Cardiac fibroblast (primary cell): ENCODE measurements around the gene CNOT11.
"Not testable (repeated sequence)": the region's sequence is repeated elsewhere in the genome, so short reads cannot be mapped to it uniquely, and the experiment has no call there.

Experiments
- DNase-seq, 2 donors: peaks; one replicate each; pipeline versions ENCODE4 v3.0.0 to v3.0.0-alpha.2; 2010; ENCODE audit warnings: low read depth in 2 of 2
- H3K4me3 ChIP-seq, 2 donors: replicated peaks in 1 of 2; 1 replicate in 1 of 2; 2 replicates in 1 of 2; pipeline ENCODE4 v1.5.1; 2011; ENCODE audit warnings: low read depth in 2 of 2, low read length in 2 of 2, mild to moderate bottlenecking in 2 of 2, moderate library complexity in 1 of 2
- CTCF ChIP-seq: IDR thresholded peaks from one replicate; pipeline ENCODE4 v1.5.1; 2011; ENCODE audit warnings: low read depth, mild to moderate bottlenecking, low read length, inconsistent platforms

The CNOT11 gene

GRCh38 chr2:101238930-101239759, 13.5 kb upstream of the CNOT11 start:
- no peak overlapping the region for H3K4me3 ChIP-seq
- no peak for TF ChIP-seq CTCF
- no peak for DNase-seq

- H3K4me3 ChIP-seq, DNase-seq: not testable (repeated sequence)
These were observed 12.9 kb upstream of the CNOT11 start for GRCh38 chr2:101239760-101240118.

- not testable (repeated sequence) for H3K4me3 ChIP-seq
- peak; percentile 56 for TF ChIP-seq CTCF
- DNase-seq: peak; percentile 28 to 39
These were observed 12.0 kb upstream of the CNOT11 start for GRCh38 chr2:101240694-101241093.

- DNase-seq: no peak
- no peak overlapping the region for H3K4me3 ChIP-seq
- TF ChIP-seq CTCF: no peak
These were observed 11.5 kb upstream of the CNOT11 start for GRCh38 chr2:101241158-101241557.

- not testable (repeated sequence) for DNase-seq
These were observed 8.3 kb upstream of the CNOT11 start for GRCh38 chr2:101244373-101244772.

GRCh38 chr2:101244899-101245298, 7.8 kb upstream of the CNOT11 start:
- not testable (repeated sequence) for H3K4me3 ChIP-seq, DNase-seq

More at GRCh38 chr2:101244373-101244772, 8.3 kb upstream of the CNOT11 start:
- not testable (repeated sequence) for H3K4me3 ChIP-seq

- DNase-seq, H3K4me3 ChIP-seq: not testable (repeated sequence)
These were observed 7.2 kb upstream of the CNOT11 start for GRCh38 chr2:101245468-101245867.

GRCh38 chr2:101248756-101249155, 3.9 kb upstream of the CNOT11 start:
- H3K4me3 ChIP-seq, DNase-seq: not testable (repeated sequence)

- no peak overlapping the region for H3K4me3 ChIP-seq
- no peak for DNase-seq
- TF ChIP-seq CTCF: no peak
These were observed 2.9 kb upstream of the CNOT11 start for GRCh38 chr2:101249826-101250225.

GRCh38 chr2:101251246-101251781, 1.4 kb upstream of the CNOT11 start:
- DNase-seq, H3K4me3 ChIP-seq: not testable (repeated sequence)
